Measurements from ENCODE around the gene SLC9B2. TPM values are rescaled to one million over a fixed set of nuclear protein-coding genes. Genes with fewer than 3 reads are reported as not detected.

Gene SLC9B2
- total RNA-seq, 1 experiment from 2014 or later = 7.3 TPM

- Histone ChIP-seq H2AFZ (ENCODE audit: low read length) (no peak overlapping the region), H3K18ac (ENCODE audit: insufficient read length, low read depth, low read length) (no peak overlapping the region), H3K4ac (ENCODE audit: low read depth, low read length) (no peak overlapping the region), H3K79me1 (ENCODE audit: insufficient read depth, low read depth, low read length, poor library complexity, severe bottlenecking) (no peaks in the 10 kb centered on the region), H3T11ph (ENCODE audit: low read length) (no peak overlapping the region), H2AK5ac (ENCODE audit: insufficient read length, low read length) (no peak overlapping the region), H3K27me3 (ENCODE audit: insufficient read depth, low read length) (no peaks in the 10 kb centered on the region), H3K23me2 (ENCODE audit: insufficient read length, low read depth, low read length, poor library complexity, severe bottlenecking) (no peaks in the 10 kb centered on the region), H3K4me1 (ENCODE audit: insufficient read depth, low read length) (no peaks in the 10 kb centered on the region), H2BK5ac (ENCODE audit: insufficient read length, low read length) (no peak overlapping the region), H2BK15ac (ENCODE audit: low read depth, low read length) (no peak overlapping the region), H4K91ac (ENCODE audit: insufficient read length, low read depth, low read length) (no peak overlapping the region), H3K4me2 (ENCODE audit: insufficient read depth, insufficient read length, low read length) (no peak overlapping the region), H4K20me1 (ENCODE audit: control insufficient read depth, insufficient read depth, insufficient read length) (no peaks in the 10 kb centered on the region), H3K9me3 (ENCODE audit: control insufficient read depth, low read depth, low read length) (no peaks in the 10 kb centered on the region), H4K5ac (ENCODE audit: insufficient read length, low read depth, low read length) (no peak overlapping the region), H3K56ac (ENCODE audit: insufficient read length, low read depth, low read length) (no peak overlapping the region), H4K8ac (replicated peaks; ENCODE audit: insufficient read length, low read depth, low read length) (no peak overlapping the region), H3K9ac (ENCODE audit: extremely low read depth, insufficient read length, low read length) (no peak overlapping the region), H2BK12ac (ENCODE audit: insufficient read length, low read depth, low read length) (no peak overlapping the region), H2BK20ac (ENCODE audit: low read depth, low read length, poor library complexity, severe bottlenecking) (no peak overlapping the region), H3K79me2 (ENCODE audit: insufficient read depth, low read length) (no peaks in the 10 kb centered on the region), H2BK120ac (ENCODE audit: low read depth, low read length, poor library complexity, severe bottlenecking) (no peak overlapping the region), H3K27ac (ENCODE audit: insufficient read length, low read depth, low read length) (no peak overlapping the region), H3K23ac (ENCODE audit: insufficient read length, low read depth, low read length) (no peak overlapping the region), H3K14ac (ENCODE audit: insufficient read depth, low read length) (no peak overlapping the region)
- Mint-ChIP-seq H3K27ac (no peak overlapping the region), H3K4me1 (no peaks in the 10 kb centered on the region), H3K4me3 (no peak overlapping the region), H3K36me3 (ENCODE audit: insufficient read depth in 1 of 3, low read depth in 3 of 3) (peaks cover 9 to 63% (median 57%) of the 10 kb centered on the region in 3 experiments; a peak in 6 of 7 replicates), H3K27me3 (ENCODE audit: low read depth) (no peaks in the 10 kb centered on the region), H3K9me3 (no peaks in the 10 kb centered on the region)
- no peak for TF ChIP-seq CTCF (conservative IDR thresholded peaks at IDR 0.05)
- no CpG with 5 or more reads among the region's 3 CpGs for whole genome bisulfite sequencing (ENCODE audit: extremely low coverage, insufficient read length, low lambda C conversion rate)
- no peak for DNase-seq
Observed at GRCh38 chr4:103123114-103123513, 46.6 kb upstream of the SLC9B2 start.
